B cell (primary cell): ENCODE data around the gene PLBD1. TPM values are rescaled to one million over a fixed set of nuclear protein-coding genes. Genes with fewer than 3 reads are reported as not detected.

Experiments
- ATAC-seq: fragments of 200-7000 bp; cut with Tn5 transposase; one replicate; pipeline ENCODE4 v1.10.0; 2021; ENCODE audit warnings: low read depth, mild to moderate bottlenecking, moderate number of reproducible peaks, moderate library complexity
- CTCF ChIA-PET: fragments of 350-600 bp; sonication (Branson Sonifier 250); formaldehyde crosslinking; loops from one replicate; lab custom pipeline; 2021; ENCODE audit warnings: antibody characterized with exemption, inconsistent platforms; lab: Charles Lee
- POLR2A ChIA-PET: fragments of 350-600 bp; sonication (Branson Sonifier 250); formaldehyde crosslinking; loops from one replicate; lab custom pipeline; 2021; ENCODE audit warnings: antibody characterized with exemption; lab: Charles Lee
- DNase-seq: peaks from one replicate; pipeline ENCODE4 v3.0.0; 2013
- H2AFZ ChIP-seq: 2 replicates; pipeline ENCODE4 v1.6.1; 2012; ENCODE audit warnings: mild to moderate bottlenecking, low read depth, low read length; ENCODE audit not compliant: insufficient read depth, poor library complexity, severe bottlenecking
- H3K27ac ChIP-seq, 2 donors: 1 replicate in 1 of 2; 2 replicates in 1 of 2; pipeline ENCODE4 v1.5.1; 2012 to 2013; ENCODE audit warnings: low read length in 2 of 2, mild to moderate bottlenecking in 2 of 2, moderate library complexity in 1 of 2
- H3K27me3 ChIP-seq, 4 experiments: fragments of 200-600 bp in 1 of 4; sonication (generic) in 1 of 4; replicated peaks in 1 of 4; 1 replicate in 2 of 4; 2 replicates in 2 of 4; pipeline versions ENCODE4 v1.6.1 to v1.7.0; 2013 to 2016; ENCODE audit warnings: low read length in 3 of 4, mild to moderate bottlenecking in 2 of 4, mixed read lengths in 1 of 4, moderate library complexity in 1 of 4; ENCODE audit not compliant: insufficient read depth in 4 of 4, control insufficient read depth in 3 of 4; ENCODE audit errors: control extremely low read depth in 1 of 4
- H3K36me3 ChIP-seq, 2 experiments: replicated peaks in 1 of 2; 1 replicate in 1 of 2; 2 replicates in 1 of 2; pipeline versions ENCODE4 v1.6.1 to v1.7.1; 2013; ENCODE audit warnings: low read length in 1 of 2; ENCODE audit not compliant: insufficient read depth in 2 of 2, control insufficient read depth in 1 of 2; ENCODE audit errors: control extremely low read depth in 1 of 2, extremely low read depth in 1 of 2
- H3K4me1 ChIP-seq, 2 donors: fragments of 200-600 bp in 1 of 2; sonication (generic) in 1 of 2; 1 replicate in 1 of 2; 2 replicates in 1 of 2; pipeline versions ENCODE4 v1.5.1 to v1.6.1; 2013 to 2017; ENCODE audit warnings: low read length in 2 of 2; ENCODE audit not compliant: control insufficient read depth in 2 of 2, insufficient read depth in 2 of 2
- H3K4me2 ChIP-seq: replicated peaks from 2 replicates; pipeline ENCODE3; 2012; ENCODE audit warnings: mild to moderate bottlenecking, low read depth, low read length; ENCODE audit not compliant: poor library complexity, severe bottlenecking
- H3K4me3 ChIP-seq, 5 experiments: fragments of 200-600 bp in 1 of 5; sonication (generic) in 1 of 5; 1 replicate in 3 of 5; 2 replicates in 2 of 5; pipeline versions ENCODE4 v1.5.1 to v1.7.0; 2011 to 2016; ENCODE audit warnings: low read length in 4 of 5, mild to moderate bottlenecking in 4 of 5, low read depth in 2 of 5, control low read depth in 1 of 5, moderate library complexity in 1 of 5; ENCODE audit not compliant: insufficient read depth in 1 of 5; ENCODE audit errors: control extremely low read depth in 1 of 5, extremely low read depth in 1 of 5
- H3K79me2 ChIP-seq: fragments of 200-600 bp; sonication (generic); one replicate; pipeline ENCODE4 v1.6.0; 2016; ENCODE audit warnings: low read length; ENCODE audit not compliant: control insufficient read depth, insufficient read depth
- H3K9ac ChIP-seq: fragments of 200-600 bp; sonication (generic); 2 replicates; pipeline ENCODE4 v1.6.1; 2017; ENCODE audit warnings: mild to moderate bottlenecking, low read length, moderate library complexity
- H3K9me3 ChIP-seq, 3 donors: one replicate each; pipeline versions ENCODE4 v1.6.1 to v1.7.1; 2013; ENCODE audit warnings: low read length in 2 of 3; ENCODE audit not compliant: control insufficient read depth in 2 of 3, insufficient read depth in 1 of 3; ENCODE audit errors: control extremely low read depth in 1 of 3
- H4K20me1 ChIP-seq: 2 replicates; pipeline ENCODE4 v1.6.0; 2012; ENCODE audit warnings: mild to moderate bottlenecking, low read length; ENCODE audit not compliant: insufficient read depth, control insufficient read depth, poor library complexity, severe bottlenecking
- H3K27ac Mint-ChIP-seq: one replicate; pipeline ENCODE4 v1.8.0; 2021; ENCODE audit warnings: mixed read lengths
- H3K27me3 Mint-ChIP-seq: one replicate; pipeline ENCODE4 v1.8.0; 2021; ENCODE audit warnings: mixed read lengths
- H3K4me1 Mint-ChIP-seq: one replicate; pipeline ENCODE4 v1.8.0; 2021; ENCODE audit warnings: mixed read lengths
- H3K4me3 Mint-ChIP-seq: one replicate; pipeline ENCODE4 v1.8.0; 2021; ENCODE audit warnings: mixed read lengths
- H3K9me3 Mint-ChIP-seq: one replicate; pipeline ENCODE4 v1.8.0; 2022; ENCODE audit warnings: mixed read lengths; ENCODE audit not compliant: insufficient read depth
- EZH2 ChIP-seq: IDR thresholded peaks from 2 replicates; pipeline ENCODE4 v1.6.1; 2012; ENCODE audit warnings: borderline replicate concordance, low read depth, mild to moderate bottlenecking, moderate library complexity, low read length; ENCODE audit not compliant: insufficient read depth, poor library complexity, severe bottlenecking
- WGBS: methylation state at CpG from one replicate; pipeline ENCODE4 v1.1.5; 2013; ENCODE audit warnings: missing lambda C conversion rate; ENCODE audit not compliant: insufficient coverage; 5-methylcytosine and 5-hydroxymethylcytosine counted together
- intact Hi-C: fragments of 100-400 bp; cut with micrococcal nuclease; formaldehyde crosslinking; loops from one replicate; pipeline ENCODE4 v1.10.0; 2022
- polyA plus RNA-seq: library from polyadenylated mRNA; depleted of rRNA; stranded (reverse); fragments of >200 nt; gene quantifications from 2 replicates; pipeline ENCODE4 v1.2.3, GENCODE V29; 2012
- total RNA-seq, 2 donors: library from RNA; stranded (reverse); fragments of 120-200 nt in 1 of 2; gene quantifications; 1 replicate in 1 of 2; 2 replicates in 1 of 2; pipeline versions ENCODE4 v1.2.3 to v1.2.4, GENCODE V29; 2013 to 2022
- TF ChIP-seq, protein P1 (sequence below): fragments of 200-600 bp; IDR thresholded peaks from one replicate; pipeline ENCODE4 v1.8.0; 2022; ENCODE audit warnings: antibody characterized with exemption, mild to moderate bottlenecking

The PLBD1 gene
- total and polyA plus RNA-seq, 2 donors (not counting 1 experiment from before 2014, with no cell fraction given) = 1.1 to 1.6 TPM

GRCh38 chr12:14505626-14506596 lies 61.8 kb downstream of the PLBD1 start:
- 100% methylated on average over 2 of the region's 6 CpGs for WGBS
- Histone ChIP-seq H3K27ac (no peak overlapping the region), H4K20me1 (no peaks in the 10 kb centered on the region), H2AFZ (no peak overlapping the region), H3K4me1 (no peaks in the 10 kb centered on the region), H3K4me3 (no peak overlapping the region), H3K36me3 (peaks cover 4 to 16% of the 10 kb centered on the region in 2 experiments), H3K79me2 (no peaks in the 10 kb centered on the region), H3K9ac (no peak overlapping the region), H3K4me2 (no peak overlapping the region), H3K9me3 (no peaks in the 10 kb centered on the region), H3K27me3 (no peaks in the 10 kb centered on the region)
- DNase-seq = no peak
- no peak for ATAC-seq
- ChIA-PET CTCF (no interaction called here), POLR2A (no interaction called here)
- no peaks in the 10 kb centered on the region for H3K27me3 Mint-ChIP-seq
- H3K9me3 Mint-ChIP-seq = no peaks in the 10 kb centered on the region
- TF ChIP-seq, protein P1, sequence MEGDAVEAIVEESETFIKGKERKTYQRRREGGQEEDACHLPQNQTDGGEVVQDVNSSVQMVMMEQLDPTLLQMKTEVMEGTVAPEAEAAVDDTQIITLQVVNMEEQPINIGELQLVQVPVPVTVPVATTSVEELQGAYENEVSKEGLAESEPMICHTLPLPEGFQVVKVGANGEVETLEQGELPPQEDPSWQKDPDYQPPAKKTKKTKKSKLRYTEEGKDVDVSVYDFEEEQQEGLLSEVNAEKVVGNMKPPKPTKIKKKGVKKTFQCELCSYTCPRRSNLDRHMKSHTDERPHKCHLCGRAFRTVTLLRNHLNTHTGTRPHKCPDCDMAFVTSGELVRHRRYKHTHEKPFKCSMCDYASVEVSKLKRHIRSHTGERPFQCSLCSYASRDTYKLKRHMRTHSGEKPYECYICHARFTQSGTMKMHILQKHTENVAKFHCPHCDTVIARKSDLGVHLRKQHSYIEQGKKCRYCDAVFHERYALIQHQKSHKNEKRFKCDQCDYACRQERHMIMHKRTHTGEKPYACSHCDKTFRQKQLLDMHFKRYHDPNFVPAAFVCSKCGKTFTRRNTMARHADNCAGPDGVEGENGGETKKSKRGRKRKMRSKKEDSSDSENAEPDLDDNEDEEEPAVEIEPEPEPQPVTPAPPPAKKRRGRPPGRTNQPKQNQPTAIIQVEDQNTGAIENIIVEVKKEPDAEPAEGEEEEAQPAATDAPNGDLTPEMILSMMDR = no peak
- TF ChIP-seq EZH2 = no peak
- H3K4me3 Mint-ChIP-seq = no peak overlapping the region
- H3K27ac Mint-ChIP-seq = no peak overlapping the region
- intact Hi-C loops = no loop called here
- H3K4me1 Mint-ChIP-seq = no peaks in the 10 kb centered on the region

DNA sequence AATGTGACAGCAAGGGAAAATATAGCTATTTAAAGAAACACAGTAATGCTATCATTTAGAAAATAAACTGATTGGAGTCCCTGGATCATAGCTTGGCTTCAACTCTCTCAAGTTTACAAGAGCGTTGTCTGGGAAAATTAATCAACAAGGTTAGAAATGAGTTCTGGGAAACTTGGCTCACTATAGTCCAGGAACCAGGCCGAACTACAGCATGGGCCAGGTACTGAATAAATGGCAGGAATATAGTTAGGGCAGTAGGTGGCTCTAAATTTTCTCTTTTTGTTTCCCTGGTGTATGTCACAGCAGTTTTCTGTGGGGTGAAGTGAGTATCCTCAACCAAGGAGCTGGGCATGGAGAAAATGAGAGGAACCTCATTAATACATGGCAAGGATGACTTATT lies 72.4 kb downstream of the PLBD1 start:
- POLR2A ChIA-PET = interaction anchor here (0.7 kb wide), 1 partner anchor 256 kb away, joined by 4 read pairs; no protein-coding TSS in a partner anchor
- CTCF ChIA-PET = interaction anchor here (0.5 kb wide), 1 partner anchor 1599 kb away, joined by 3 read pairs; no protein-coding TSS in a partner anchor
- intact Hi-C loops = no loop called here
- TF ChIP-seq, protein P1 = no peak
- TF ChIP-seq EZH2 = no peak
- no peaks in the 10 kb centered on the region for H3K27me3 ChIP-seq
- no peaks in the 10 kb centered on the region for H3K9me3 ChIP-seq
- WGBS = 100% methylated on average over 2 of the region's 2 CpGs
- H3K79me2 ChIP-seq = no peaks in the 10 kb centered on the region
- H3K9ac ChIP-seq = no peak overlapping the region
- Mint-ChIP-seq H3K4me3 (no peak overlapping the region), H3K4me1 (no peaks in the 10 kb centered on the region), H3K9me3 (no peaks in the 10 kb centered on the region), H3K27ac (peak overlapping the region; percentile 63), H3K27me3 (no peaks in the 10 kb centered on the region)
- DNase-seq (no peak), ATAC-seq (no peak)
- no peaks in the 10 kb centered on the region for H3K4me1 ChIP-seq
- no peak overlapping the region for H2AFZ ChIP-seq
- no peaks in the 10 kb centered on the region for H4K20me1 ChIP-seq
- H3K4me2 ChIP-seq = no peak overlapping the region
- peaks cover 2 to 74% of the 10 kb centered on the region in 2 experiments for H3K36me3 ChIP-seq
- no peak overlapping the region for H3K4me3 ChIP-seq
- no peak overlapping the region for H3K27ac ChIP-seq
